WI38 (cell line): ENCODE data around the gene TXNRD1.

ENCODE experiments used
- H3K4me3 ChIP-seq: 2 replicates; pipeline ENCODE4 v1.5.1; 2011; ENCODE audit warnings: low read depth, mild to moderate bottlenecking, control low read depth, low read length
- TF ChIP-seq, protein P1 (sequence below): IDR thresholded peaks from 2 replicates; pipeline ENCODE4 v1.5.1; 2012; ENCODE audit warnings: low read depth, mild to moderate bottlenecking, control low read depth, low read length

The TXNRD1 gene

DNA sequence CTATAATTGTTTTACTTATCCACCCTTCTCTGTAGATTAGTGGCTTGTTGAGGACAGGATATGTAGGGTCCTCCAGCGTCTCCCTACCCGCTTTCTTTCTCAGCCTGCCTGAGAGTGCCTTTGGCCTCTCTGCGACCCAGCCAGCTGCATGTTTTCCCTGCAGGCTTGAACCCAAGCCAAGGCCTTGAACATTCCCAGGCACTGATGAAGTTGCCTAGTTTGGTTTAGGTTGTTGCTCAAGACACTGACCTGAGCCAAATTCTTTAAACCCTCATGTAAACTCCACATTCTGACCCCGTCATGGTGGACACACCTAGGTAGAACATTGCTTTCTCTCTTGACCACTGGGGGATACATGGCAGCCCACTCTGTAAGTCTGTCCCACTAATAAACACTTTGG is 33.4 kb upstream of the TXNRD1 start:
- TF ChIP-seq, protein P1, sequence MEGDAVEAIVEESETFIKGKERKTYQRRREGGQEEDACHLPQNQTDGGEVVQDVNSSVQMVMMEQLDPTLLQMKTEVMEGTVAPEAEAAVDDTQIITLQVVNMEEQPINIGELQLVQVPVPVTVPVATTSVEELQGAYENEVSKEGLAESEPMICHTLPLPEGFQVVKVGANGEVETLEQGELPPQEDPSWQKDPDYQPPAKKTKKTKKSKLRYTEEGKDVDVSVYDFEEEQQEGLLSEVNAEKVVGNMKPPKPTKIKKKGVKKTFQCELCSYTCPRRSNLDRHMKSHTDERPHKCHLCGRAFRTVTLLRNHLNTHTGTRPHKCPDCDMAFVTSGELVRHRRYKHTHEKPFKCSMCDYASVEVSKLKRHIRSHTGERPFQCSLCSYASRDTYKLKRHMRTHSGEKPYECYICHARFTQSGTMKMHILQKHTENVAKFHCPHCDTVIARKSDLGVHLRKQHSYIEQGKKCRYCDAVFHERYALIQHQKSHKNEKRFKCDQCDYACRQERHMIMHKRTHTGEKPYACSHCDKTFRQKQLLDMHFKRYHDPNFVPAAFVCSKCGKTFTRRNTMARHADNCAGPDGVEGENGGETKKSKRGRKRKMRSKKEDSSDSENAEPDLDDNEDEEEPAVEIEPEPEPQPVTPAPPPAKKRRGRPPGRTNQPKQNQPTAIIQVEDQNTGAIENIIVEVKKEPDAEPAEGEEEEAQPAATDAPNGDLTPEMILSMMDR: no peak
- no peak overlapping the region for H3K4me3 ChIP-seq

DNA sequence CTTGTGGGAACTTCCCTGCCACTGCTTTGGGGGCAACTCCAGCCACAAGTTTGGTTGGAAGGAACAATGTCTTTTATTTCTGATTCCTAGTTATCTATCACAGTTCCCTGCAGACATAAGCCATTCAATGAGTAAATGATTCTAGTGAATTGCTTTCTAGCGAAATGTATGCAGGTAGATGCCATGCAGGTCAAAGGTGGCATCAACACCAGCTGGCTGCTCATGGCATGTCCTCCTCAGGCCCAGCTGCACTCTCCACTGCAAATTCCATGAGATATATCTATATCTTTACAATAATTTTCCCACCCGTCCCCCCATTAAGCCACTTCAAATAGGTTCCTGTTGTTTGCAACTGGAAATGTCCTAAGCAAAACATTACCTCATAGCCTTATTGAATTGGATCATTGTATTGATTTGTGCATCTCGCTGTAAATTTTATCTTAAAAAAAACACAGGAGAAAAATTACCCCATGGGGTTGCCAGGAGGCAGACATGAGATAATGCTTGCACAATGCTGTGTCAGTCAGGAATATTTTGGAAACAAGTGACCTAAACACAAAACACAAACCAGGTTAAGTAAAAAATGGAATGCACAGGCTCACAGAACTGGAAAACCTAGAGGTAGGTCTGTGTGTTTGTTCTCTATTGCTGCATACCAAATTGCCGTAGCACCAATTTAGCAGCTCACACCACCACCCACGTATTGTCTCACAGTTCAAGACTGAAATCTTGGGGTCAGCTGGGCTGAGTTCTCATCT is 32.8 kb upstream of the TXNRD1 start:
- TF ChIP-seq, protein P1: no peak
- H3K4me3 ChIP-seq: no peak overlapping the region

DNA sequence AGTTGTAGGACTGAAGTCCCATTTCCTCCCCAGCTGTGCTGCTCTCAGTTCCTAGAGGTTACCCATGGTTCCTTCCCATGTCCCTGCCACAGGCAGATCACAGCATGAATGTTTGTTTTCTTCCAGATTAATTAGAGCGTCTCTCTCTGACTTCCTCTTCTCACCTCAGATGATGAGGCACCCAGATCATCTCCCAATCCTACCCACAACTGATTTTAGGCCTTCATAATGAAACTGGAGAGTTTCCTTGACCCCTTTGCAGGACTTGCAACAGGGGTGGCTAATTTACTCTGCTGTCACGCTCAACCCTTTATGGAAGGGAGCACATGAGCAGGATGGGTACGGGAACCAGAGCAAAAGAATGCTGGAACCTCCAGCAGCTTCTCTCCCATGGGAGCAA is 32.1 kb upstream of the TXNRD1 start:
- TF ChIP-seq, protein P1: no peak
- no peak overlapping the region for H3K4me3 ChIP-seq

DNA sequence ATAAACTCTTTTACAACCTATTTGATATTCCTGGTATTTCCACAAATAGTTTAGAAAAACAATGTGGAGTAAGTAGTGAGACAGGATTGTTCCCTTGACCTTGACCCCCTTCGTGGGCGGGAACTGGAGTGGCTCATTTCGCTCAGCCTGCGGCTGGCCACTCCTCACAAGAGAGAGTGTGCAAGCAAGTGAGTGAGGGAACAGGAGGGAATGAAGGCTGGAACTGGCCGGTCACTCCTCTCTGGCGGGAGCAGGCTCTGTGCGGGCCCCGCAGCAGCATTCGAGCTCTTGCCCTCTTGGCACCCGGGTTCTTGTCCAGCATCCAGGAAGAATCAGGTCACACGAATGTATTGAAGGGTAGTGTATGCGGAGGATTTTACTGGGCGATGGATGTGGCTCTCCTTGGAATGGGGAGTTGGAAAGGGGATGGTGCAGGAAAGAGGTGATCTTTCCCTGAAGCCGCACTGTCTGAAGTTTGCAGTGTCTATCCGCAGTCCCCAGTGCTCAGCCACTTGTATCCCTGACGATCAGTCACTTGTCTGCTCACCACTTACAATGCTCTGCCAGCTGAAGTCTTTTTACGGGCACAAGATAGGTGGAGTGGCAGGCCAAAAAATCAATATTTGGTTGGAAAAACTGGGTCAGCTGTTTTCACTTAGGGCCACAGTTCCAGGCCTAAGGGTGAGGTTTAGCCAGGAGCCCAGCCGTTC is 28.0 kb upstream of the TXNRD1 start:
- H3K4me3 ChIP-seq: no peak overlapping the region
- TF ChIP-seq, protein P1: no peak

GRCh38 chr12:104188534-104188933 is 27.0 kb upstream of the TXNRD1 start:
- no peak overlapping the region for H3K4me3 ChIP-seq
- TF ChIP-seq, protein P1: no peak

DNA sequence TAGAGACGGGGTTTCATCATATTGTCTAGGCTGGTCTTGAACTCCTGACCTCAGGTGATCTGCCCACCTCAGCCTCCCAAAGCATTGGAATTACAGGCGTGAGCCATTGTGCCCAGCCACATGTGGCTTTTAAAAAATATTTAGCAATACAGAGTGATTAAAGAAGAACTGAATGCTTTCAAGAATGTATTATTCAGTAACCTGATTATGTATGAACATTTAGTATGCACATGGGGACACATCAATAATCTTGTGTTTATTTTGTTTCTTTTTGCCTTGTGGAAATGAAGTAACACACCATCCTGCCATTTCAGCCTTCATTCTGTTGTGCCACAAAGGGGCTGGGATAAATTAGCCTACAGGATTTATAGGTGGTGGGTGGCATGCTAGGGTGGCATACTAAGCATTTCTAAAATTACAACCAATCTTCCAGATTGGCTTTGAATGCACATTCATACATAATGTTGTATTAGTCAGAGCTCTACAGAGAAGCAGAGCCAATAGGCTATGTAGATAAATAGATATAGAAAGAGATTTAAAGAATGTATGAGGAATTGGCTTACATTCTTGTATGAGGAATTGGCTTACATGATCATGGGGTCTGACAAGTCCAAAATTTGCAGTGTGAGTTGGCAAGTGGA is 25.5 kb upstream of the TXNRD1 start:
- TF ChIP-seq, protein P1: no peak

More for the DNA sequence above, 25.5 kb upstream of the TXNRD1 start:
- no peak overlapping the region for H3K4me3 ChIP-seq
